Nephron progenitor cell (in vitro differentiated cells): ENCODE data around the gene AADACL2.

Experiments used
- DNase-seq: peaks from one replicate; pipeline ENCODE4 v3.0.0; 2021
- H3K27ac Mint-ChIP-seq: 2 replicates; pipeline ENCODE4 v1.8.0; 2021; ENCODE audit warnings: mild to moderate bottlenecking, moderate library complexity, mixed read lengths
- H3K27me3 Mint-ChIP-seq: 2 replicates; pipeline ENCODE4 v1.8.0; 2021; ENCODE audit warnings: mild to moderate bottlenecking, low read depth, mixed read lengths; ENCODE audit not compliant: poor library complexity
- H3K36me3 Mint-ChIP-seq: 2 replicates; pipeline ENCODE4 v1.8.0; 2021; ENCODE audit warnings: low read depth, mixed read lengths
- H3K4me1 Mint-ChIP-seq: 2 replicates; pipeline ENCODE4 v1.8.0; 2021; ENCODE audit warnings: mixed read lengths
- H3K4me3 Mint-ChIP-seq: 2 replicates; pipeline ENCODE4 v1.8.0; 2021; ENCODE audit warnings: mild to moderate bottlenecking, moderate library complexity, mixed read lengths
- H3K9me3 Mint-ChIP-seq: 2 replicates; pipeline ENCODE4 v1.8.0; 2021; ENCODE audit warnings: mild to moderate bottlenecking, moderate library complexity, mixed read lengths
- TF ChIP-seq, protein P1 (sequence below): fragments of 200-600 bp; sonication (generic); IDR thresholded peaks from 2 replicates; pipeline ENCODE4 v1.5.0; 2021; ENCODE audit warnings: antibody characterized with exemption

Gene AADACL2

GRCh38 chr3:151690645-151691044, 43.1 kb upstream of the AADACL2 start:
- H3K27me3 Mint-ChIP-seq: no peaks in the 10 kb centered on the region

GRCh38 chr3:151697496-151697895, 36.2 kb upstream of the AADACL2 start:
- peaks cover 15% of the 10 kb centered on the region for H3K9me3 Mint-ChIP-seq
- H3K27ac Mint-ChIP-seq: no peak overlapping the region
- DNase-seq: no peak
- no peak overlapping the region for H3K4me3 Mint-ChIP-seq
- no peaks in the 10 kb centered on the region for H3K27me3 Mint-ChIP-seq
- no peaks in the 10 kb centered on the region for H3K4me1 Mint-ChIP-seq
- H3K36me3 Mint-ChIP-seq: no peaks in the 10 kb centered on the region
- TF ChIP-seq, protein P1, sequence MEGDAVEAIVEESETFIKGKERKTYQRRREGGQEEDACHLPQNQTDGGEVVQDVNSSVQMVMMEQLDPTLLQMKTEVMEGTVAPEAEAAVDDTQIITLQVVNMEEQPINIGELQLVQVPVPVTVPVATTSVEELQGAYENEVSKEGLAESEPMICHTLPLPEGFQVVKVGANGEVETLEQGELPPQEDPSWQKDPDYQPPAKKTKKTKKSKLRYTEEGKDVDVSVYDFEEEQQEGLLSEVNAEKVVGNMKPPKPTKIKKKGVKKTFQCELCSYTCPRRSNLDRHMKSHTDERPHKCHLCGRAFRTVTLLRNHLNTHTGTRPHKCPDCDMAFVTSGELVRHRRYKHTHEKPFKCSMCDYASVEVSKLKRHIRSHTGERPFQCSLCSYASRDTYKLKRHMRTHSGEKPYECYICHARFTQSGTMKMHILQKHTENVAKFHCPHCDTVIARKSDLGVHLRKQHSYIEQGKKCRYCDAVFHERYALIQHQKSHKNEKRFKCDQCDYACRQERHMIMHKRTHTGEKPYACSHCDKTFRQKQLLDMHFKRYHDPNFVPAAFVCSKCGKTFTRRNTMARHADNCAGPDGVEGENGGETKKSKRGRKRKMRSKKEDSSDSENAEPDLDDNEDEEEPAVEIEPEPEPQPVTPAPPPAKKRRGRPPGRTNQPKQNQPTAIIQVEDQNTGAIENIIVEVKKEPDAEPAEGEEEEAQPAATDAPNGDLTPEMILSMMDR: no peak

More at GRCh38 chr3:151690645-151691044, 43.1 kb upstream of the AADACL2 start:
- TF ChIP-seq, protein P1: no peak
- Mint-ChIP-seq H3K9me3 (no peaks in the 10 kb centered on the region), H3K36me3 (no peaks in the 10 kb centered on the region), H3K4me3 (no peak overlapping the region), H3K27ac (no peak overlapping the region), H3K4me1 (no peaks in the 10 kb centered on the region)
- DNase-seq: no peak

DNA sequence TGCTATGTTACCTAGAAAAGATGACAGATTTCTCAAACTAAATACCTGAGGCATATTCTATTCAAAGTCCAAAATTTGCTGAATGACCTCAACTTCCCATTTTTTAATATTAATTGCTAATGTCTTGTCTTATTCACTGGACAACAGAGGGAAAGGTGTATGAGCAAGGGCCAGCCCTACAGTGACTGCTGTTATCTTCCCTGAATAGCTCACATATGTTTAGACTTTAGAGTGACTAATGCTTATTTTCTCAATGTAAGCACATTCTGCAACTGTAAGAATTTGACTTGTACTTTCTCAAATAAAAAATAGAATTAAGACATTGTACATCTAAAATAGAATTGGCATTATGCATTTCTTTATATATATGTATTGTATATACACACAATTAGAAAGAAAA, 26.5 kb upstream of the AADACL2 start:
- Mint-ChIP-seq H3K27ac (no peak overlapping the region), H3K36me3 (no peaks in the 10 kb centered on the region), H3K9me3 (peaks cover 16% of the 10 kb centered on the region), H3K4me1 (no peaks in the 10 kb centered on the region), H3K4me3 (no peak overlapping the region), H3K27me3 (no peaks in the 10 kb centered on the region)
- DNase-seq: no peak
- TF ChIP-seq, protein P1: no peak

GRCh38 chr3:151708868-151709267, 24.9 kb upstream of the AADACL2 start:
- no peaks in the 10 kb centered on the region for H3K36me3 Mint-ChIP-seq
- no peak overlapping the region for H3K27ac Mint-ChIP-seq
- H3K9me3 Mint-ChIP-seq: peaks cover 16% of the 10 kb centered on the region
- TF ChIP-seq, protein P1: no peak
- no peak overlapping the region for H3K4me3 Mint-ChIP-seq
- no peaks in the 10 kb centered on the region for H3K4me1 Mint-ChIP-seq
- no peaks in the 10 kb centered on the region for H3K27me3 Mint-ChIP-seq
- no peak for DNase-seq

GRCh38 chr3:151709847-151710246, 23.9 kb upstream of the AADACL2 start:
- TF ChIP-seq, protein P1: no peak
- no peak for DNase-seq
- H3K27ac Mint-ChIP-seq: no peak overlapping the region

GRCh38 chr3:151721294-151721693, 12.4 kb upstream of the AADACL2 start:
- H3K27ac Mint-ChIP-seq: no peak overlapping the region
- H3K27me3 Mint-ChIP-seq: peaks cover 6% of the 10 kb centered on the region
- TF ChIP-seq, protein P1: no peak
- H3K36me3 Mint-ChIP-seq: peaks cover 5% of the 10 kb centered on the region
- H3K4me3 Mint-ChIP-seq: no peak overlapping the region
- peaks cover 7% of the 10 kb centered on the region for H3K4me1 Mint-ChIP-seq
- peaks cover 9% of the 10 kb centered on the region for H3K9me3 Mint-ChIP-seq
- no peak for DNase-seq

More at GRCh38 chr3:151709847-151710246, 23.9 kb upstream of the AADACL2 start:
- Mint-ChIP-seq H3K4me1 (no peaks in the 10 kb centered on the region), H3K36me3 (no peaks in the 10 kb centered on the region), H3K9me3 (peaks cover 16% of the 10 kb centered on the region), H3K4me3 (no peak overlapping the region), H3K27me3 (no peaks in the 10 kb centered on the region)
